Stimulated activated CD8-positive, alpha-beta memory T cell treated with anti-CD3 and anti-CD28 coated beads, Interleukin-7, amount 100 ng/mL, for 4 hours (primary cell): ENCODE results near the gene PLCE1.

Source experiments
- DNase-seq, 2 donors: peaks; one replicate each; pipeline ENCODE4 v3.0.0-alpha.2; 2020; ENCODE audit warnings: low read depth in 2 of 2

PLCE1 gene

GRCh38 chr10:93994438-93994801, 689 bp downstream of the PLCE1 start:
- DNase-seq, result no peak

- no peak for DNase-seq
Observed at GRCh38 chr10:93995182-93995581, 1.5 kb downstream of the PLCE1 start.

GRCh38 chr10:93995598-93996271, 2.0 kb downstream of the PLCE1 start:
- no peak for DNase-seq

GRCh38 chr10:93996551-93996950, 2.8 kb downstream of the PLCE1 start:
- DNase-seq, result no peak

- no peak for DNase-seq
Observed at GRCh38 chr10:93997546-93997945, 3.8 kb downstream of the PLCE1 start.

- DNase-seq, result no peak
Observed at GRCh38 chr10:93999401-93999851, 5.7 kb downstream of the PLCE1 start.

- no peak for DNase-seq
Observed at GRCh38 chr10:94000638-94001415, 7.1 kb downstream of the PLCE1 start.

- DNase-seq, result no peak
Observed at GRCh38 chr10:94001416-94001810, 7.7 kb downstream of the PLCE1 start.

- no peak for DNase-seq
Observed at GRCh38 chr10:94002156-94002555, 8.4 kb downstream of the PLCE1 start.

- no peak for DNase-seq
Observed at GRCh38 chr10:94003488-94003887, 9.8 kb downstream of the PLCE1 start.

GRCh38 chr10:94005050-94005449, 11.3 kb downstream of the PLCE1 start:
- no peak for DNase-seq

- DNase-seq, result no peak
Observed at GRCh38 chr10:94006591-94007550, 13.1 kb downstream of the PLCE1 start.

- DNase-seq, result no peak
Observed at GRCh38 chr10:94008526-94008925, 14.8 kb downstream of the PLCE1 start.

- DNase-seq, result no peak
Observed at GRCh38 chr10:94010116-94010515, 16.4 kb downstream of the PLCE1 start.

GRCh38 chr10:94010886-94011285, 17.2 kb downstream of the PLCE1 start:
- DNase-seq, result no peak

GRCh38 chr10:94011296-94011695, 17.6 kb downstream of the PLCE1 start:
- no peak for DNase-seq

GRCh38 chr10:94012834-94013233, 19.1 kb downstream of the PLCE1 start:
- DNase-seq, result no peak

- no peak for DNase-seq
Observed at GRCh38 chr10:94013331-94013760, 19.6 kb downstream of the PLCE1 start.

GRCh38 chr10:94014304-94014703, 20.6 kb downstream of the PLCE1 start:
- no peak for DNase-seq

- no peak for DNase-seq
Observed at GRCh38 chr10:94016727-94017714, 23.3 kb downstream of the PLCE1 start.

GRCh38 chr10:94018107-94018506, 24.4 kb downstream of the PLCE1 start:
- DNase-seq, result no peak
